ENCODE measurements around the gene MKNK1. TPM values are rescaled to one million over a fixed set of nuclear protein-coding genes. Genes with fewer than 3 reads are reported as not detected.

MKNK1 gene
- total RNA-seq, 1 experiment from 2014 or later: 12.9 TPM

DNA sequence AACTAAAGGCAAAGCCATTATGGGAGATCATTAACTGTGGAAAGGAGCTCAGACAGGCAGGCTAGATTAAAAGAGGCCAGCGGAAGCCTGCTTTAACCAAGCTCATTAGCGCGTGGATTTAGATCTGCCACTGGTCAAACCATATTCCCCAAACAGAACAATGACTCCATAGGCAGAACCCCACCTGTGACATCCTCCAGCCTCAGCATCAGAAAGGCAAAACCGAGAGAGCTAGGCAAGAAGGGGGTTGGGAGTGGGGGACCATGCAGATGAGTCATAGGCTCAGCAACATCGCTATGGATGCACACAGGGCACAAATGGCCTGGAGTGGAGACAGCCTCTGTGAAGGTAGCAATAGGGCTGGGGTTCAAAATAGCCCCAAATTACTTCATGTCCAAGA lies 20.6 kb downstream of the MKNK1 start:
- Histone ChIP-seq H4K91ac (ENCODE audit: insufficient read length, low read depth, low read length) (no peak overlapping the region), H2AFZ (ENCODE audit: low read length) (no peak overlapping the region), H3K4me2 (ENCODE audit: insufficient read depth, insufficient read length, low read length) (no peak overlapping the region), H3K4ac (ENCODE audit: low read depth, low read length) (no peak overlapping the region), H4K8ac (replicated peaks; ENCODE audit: insufficient read length, low read depth, low read length) (no peak overlapping the region), H2BK15ac (ENCODE audit: low read depth, low read length) (no peak overlapping the region), H3K9me3 (ENCODE audit: control insufficient read depth, low read depth, low read length) (no peaks in the 10 kb centered on the region), H2BK120ac (ENCODE audit: low read depth, low read length, poor library complexity, severe bottlenecking) (no peak overlapping the region), H3K56ac (ENCODE audit: insufficient read length, low read depth, low read length) (no peak overlapping the region), H3T11ph (ENCODE audit: low read length) (no peak overlapping the region), H2BK20ac (ENCODE audit: low read depth, low read length, poor library complexity, severe bottlenecking) (no peak overlapping the region), H3K14ac (ENCODE audit: insufficient read depth, low read length) (no peak overlapping the region), H3K9ac (ENCODE audit: extremely low read depth, insufficient read length, low read length) (no peak overlapping the region), H4K20me1 (ENCODE audit: control insufficient read depth, insufficient read depth, insufficient read length) (no peaks in the 10 kb centered on the region), H3K79me1 (ENCODE audit: insufficient read depth, low read depth, low read length, poor library complexity, severe bottlenecking) (no peaks in the 10 kb centered on the region), H3K27me3 (ENCODE audit: insufficient read depth, low read length) (no peaks in the 10 kb centered on the region), H2AK5ac (ENCODE audit: insufficient read length, low read length) (no peak overlapping the region), H2BK12ac (ENCODE audit: insufficient read length, low read depth, low read length) (no peak overlapping the region), H3K23me2 (ENCODE audit: insufficient read length, low read depth, low read length, poor library complexity, severe bottlenecking) (no peaks in the 10 kb centered on the region), H2BK5ac (ENCODE audit: insufficient read length, low read length) (no peak overlapping the region), H3K27ac (ENCODE audit: insufficient read length, low read depth, low read length) (no peak overlapping the region), H3K79me2 (ENCODE audit: insufficient read depth, low read length) (no peaks in the 10 kb centered on the region), H4K5ac (ENCODE audit: insufficient read length, low read depth, low read length) (no peak overlapping the region), H3K23ac (ENCODE audit: insufficient read length, low read depth, low read length) (no peak overlapping the region), H3K18ac (ENCODE audit: insufficient read length, low read depth, low read length) (no peak overlapping the region), H3K4me1 (ENCODE audit: insufficient read depth, low read length) (0 out of 2 replicates have a peak, but pooled peaks cover 2% of the 10 kb centered on the region)
- Mint-ChIP-seq H3K9me3 (no peaks in the 10 kb centered on the region), H3K27me3 (ENCODE audit: low read depth) (no peaks in the 10 kb centered on the region), H3K36me3 (ENCODE audit: insufficient read depth in 1 of 3, low read depth in 3 of 3) (peaks cover 5 to 25% (median 5%) of the 10 kb centered on the region in 3 experiments; a peak in 6 of 7 replicates), H3K4me3 (no peak overlapping the region), H3K27ac (no peak overlapping the region), H3K4me1 (peaks cover 22 to 35% of the 10 kb centered on the region in 2 experiments)
- no CpG with 5 or more reads among the region's 5 CpGs for WGBS (ENCODE audit: extremely low coverage, insufficient read length, low lambda C conversion rate)
- TF ChIP-seq CTCF (conservative IDR thresholded peaks at IDR 0.05): no peak
- no peak for DNase-seq

Data from H9 (cell line).